Body of pancreas (tissue), 4 donors: ENCODE results near the gene SCIN.

Experiments
- POLR2A ChIP-seq, 3 donors: fragments of 450-650 bp; IDR thresholded peaks; one replicate each; pipeline ENCODE4 v1.6.1; 2016; ENCODE audit warnings: antibody characterized with exemption in 3 of 3, mild to moderate bottlenecking in 2 of 3
- TF ChIP-seq, protein P1 (sequence below), 7 experiments: fragments of 450-650 bp in 4 of 7; fragments of 200-600 bp in 3 of 7; sonication (generic) in 3 of 7; IDR thresholded peaks; one replicate each; pipeline ENCODE4 v1.5.1; 2016 to 2019; ENCODE audit warnings: antibody characterized with exemption in 7 of 7

DNA sequence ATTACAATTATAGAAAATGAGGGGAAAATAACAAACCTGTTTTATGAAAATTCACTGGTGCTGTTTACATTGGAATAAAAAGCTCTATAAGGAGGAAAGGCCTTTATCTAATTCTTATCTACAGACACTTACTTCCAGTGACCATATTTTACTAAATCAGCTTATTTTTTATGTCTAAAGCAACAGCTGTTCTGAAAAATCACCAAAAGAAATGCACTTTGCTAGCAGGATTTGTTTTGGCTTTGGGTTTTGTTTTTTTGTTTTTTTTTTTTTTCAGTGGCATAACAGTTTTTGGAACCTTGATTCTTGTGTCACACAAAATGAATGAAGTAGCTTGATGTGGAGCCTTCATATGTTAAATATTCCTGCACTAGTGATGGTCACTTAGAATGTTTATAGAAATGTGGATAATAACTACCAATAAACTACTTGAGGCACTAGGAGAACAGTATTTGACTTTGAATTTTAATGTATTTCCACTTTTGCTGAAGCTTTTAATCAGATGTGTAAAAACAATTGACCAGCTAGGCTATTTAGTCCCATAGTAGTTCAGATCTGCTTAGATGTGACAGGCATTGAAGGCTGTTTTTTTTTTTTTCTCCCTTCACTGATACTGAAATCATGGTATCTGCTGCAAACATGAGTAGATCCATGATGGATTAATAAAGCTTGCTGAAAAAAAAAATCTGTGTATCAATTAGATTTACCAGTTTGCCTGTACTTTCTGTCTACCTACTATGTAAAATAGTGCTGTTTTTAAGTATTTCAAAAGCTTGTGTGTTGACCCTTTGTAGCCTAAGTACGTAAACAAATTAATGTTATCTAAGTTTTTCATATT, 119.7 kb downstream of the SCIN start:
- TF ChIP-seq, protein P1, sequence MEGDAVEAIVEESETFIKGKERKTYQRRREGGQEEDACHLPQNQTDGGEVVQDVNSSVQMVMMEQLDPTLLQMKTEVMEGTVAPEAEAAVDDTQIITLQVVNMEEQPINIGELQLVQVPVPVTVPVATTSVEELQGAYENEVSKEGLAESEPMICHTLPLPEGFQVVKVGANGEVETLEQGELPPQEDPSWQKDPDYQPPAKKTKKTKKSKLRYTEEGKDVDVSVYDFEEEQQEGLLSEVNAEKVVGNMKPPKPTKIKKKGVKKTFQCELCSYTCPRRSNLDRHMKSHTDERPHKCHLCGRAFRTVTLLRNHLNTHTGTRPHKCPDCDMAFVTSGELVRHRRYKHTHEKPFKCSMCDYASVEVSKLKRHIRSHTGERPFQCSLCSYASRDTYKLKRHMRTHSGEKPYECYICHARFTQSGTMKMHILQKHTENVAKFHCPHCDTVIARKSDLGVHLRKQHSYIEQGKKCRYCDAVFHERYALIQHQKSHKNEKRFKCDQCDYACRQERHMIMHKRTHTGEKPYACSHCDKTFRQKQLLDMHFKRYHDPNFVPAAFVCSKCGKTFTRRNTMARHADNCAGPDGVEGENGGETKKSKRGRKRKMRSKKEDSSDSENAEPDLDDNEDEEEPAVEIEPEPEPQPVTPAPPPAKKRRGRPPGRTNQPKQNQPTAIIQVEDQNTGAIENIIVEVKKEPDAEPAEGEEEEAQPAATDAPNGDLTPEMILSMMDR (IDR thresholded peaks at IDR 0.05), result no peak
- no peak for TF ChIP-seq POLR2A (IDR thresholded peaks at IDR 0.05)
